HepG2 (cell line): ENCODE measurements around the gene SEPTIN2. TPM values are rescaled to one million over a fixed set of nuclear protein-coding genes. Genes with fewer than 3 reads are reported as not detected.

Source experiments
- CAMTA2 ChIP-seq: sonication (generic); formaldehyde crosslinking; IDR thresholded peaks from 2 replicates; pipeline ENCODE4 v1.4.0; 2020; ENCODE audit warnings: mild to moderate bottlenecking, missing genetic modification reagents, borderline replicate concordance
- DPF2 ChIP-seq: sonication (generic); formaldehyde crosslinking; IDR thresholded peaks from 2 replicates; pipeline ENCODE4 v1.4.0; 2020; ENCODE audit warnings: mild to moderate bottlenecking, low read depth, missing genetic modification reagents, borderline replicate concordance
- RNF219 ChIP-seq: sonication (generic); formaldehyde crosslinking; IDR thresholded peaks from 2 replicates; pipeline ENCODE4 v1.5.0; 2020; ENCODE audit warnings: mild to moderate bottlenecking, missing genetic modification reagents
- SOX5 ChIP-seq: IDR thresholded peaks from 2 replicates; pipeline ENCODE4 v1.6.1; 2016; ENCODE audit warnings: borderline replicate concordance
- STAT6 ChIP-seq: sonication (generic); formaldehyde crosslinking; IDR thresholded peaks from 2 replicates; pipeline ENCODE4 v1.4.0; 2020; ENCODE audit warnings: missing genetic modification reagents, mild to moderate bottlenecking, borderline replicate concordance
- ZBTB7B ChIP-seq: sonication (generic); formaldehyde crosslinking; IDR thresholded peaks from 2 replicates; pipeline ENCODE4 v1.4.0; 2020; ENCODE audit warnings: missing genetic modification reagents
- ZC3H4 ChIP-seq: sonication (generic); formaldehyde crosslinking; IDR thresholded peaks from 2 replicates; pipeline ENCODE4 v1.4.0; 2020; ENCODE audit warnings: missing genetic modification reagents, borderline replicate concordance
- ZMYM2 ChIP-seq: sonication (generic); formaldehyde crosslinking; IDR thresholded peaks from 2 replicates; pipeline ENCODE4 v1.8.0; 2022; ENCODE audit warnings: mild to moderate bottlenecking, missing genetic modification reagents
- ZNF124 ChIP-seq: sonication (generic); formaldehyde crosslinking; IDR thresholded peaks from 2 replicates; pipeline ENCODE4 v1.4.0; 2020; ENCODE audit warnings: missing genetic modification reagents
- ZNF770 ChIP-seq: sonication (generic); formaldehyde crosslinking; IDR thresholded peaks from 2 replicates; pipeline ENCODE4 v1.5.0; 2020; ENCODE audit warnings: mild to moderate bottlenecking, missing genetic modification reagents
- ZNF792 ChIP-seq: IDR thresholded peaks from 2 replicates; pipeline ENCODE4 v1.6.1; 2016
- polyA plus RNA-seq, 8 experiments: library from polyadenylated mRNA; depleted of rRNA in 3 of 8; stranded (reverse) in 7 of 8; unstranded in 1 of 8; fragments of >200 nt; fragmentation: Illumina TruSeq in 4 of 8; extraction: Trizol in 4 of 8; gene quantifications; 2 replicates each; pipeline versions ENCODE4 v1.2.1 to v1.2.3, GENCODE V29; 2011 to 2016; ENCODE audit warnings: low read depth in 4 of 8, missing spikeins in 1 of 8, mixed read lengths in 1 of 8; ENCODE audit not compliant: insufficient read depth in 1 of 8
- total RNA-seq, 5 experiments: library from RNA; depleted of rRNA; stranded (reverse); fragments of >200 nt; fragmentation: Illumina TruSeq; extraction: Trizol; gene quantifications; 2 replicates each; pipeline ENCODE4 v1.2.3, GENCODE V29; 2016; ENCODE audit warnings: low read depth in 1 of 5

The SEPTIN2 gene
- total and polyA plus RNA-seq, 2 of the 13 experiments (the other 11 are each of a cell fraction or from before 2014, with no cell fraction given): 493 to 733 TPM

DNA sequence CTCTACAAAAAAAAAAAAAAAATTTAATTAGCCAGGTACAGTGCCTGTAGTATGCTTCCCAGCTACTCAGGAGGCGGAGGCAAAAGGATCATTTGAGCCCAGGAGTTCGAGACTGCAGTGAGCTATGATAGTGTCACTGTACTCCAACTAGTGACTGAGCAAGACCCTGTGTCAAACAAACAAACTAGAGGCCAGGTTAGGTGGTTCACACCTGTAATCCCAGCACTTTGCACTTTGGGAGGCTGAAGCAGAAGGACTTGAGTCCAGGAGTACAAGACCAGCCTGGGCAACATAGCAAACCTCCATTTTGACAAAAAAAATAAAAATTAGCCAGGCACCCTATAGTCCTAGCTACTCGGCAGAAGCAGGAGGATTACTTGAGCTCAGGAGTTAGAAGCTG lies 13.6 kb upstream of the SEPTIN2 start (continued):
- TF ChIP-seq ZNF792 (CRISPR knock-in tag) (no peak), ZNF770 (peak; percentile 74; the same call in 1 of the 2 replicates), ZMYM2 (CRISPR knock-in tag) (0 out of 2 replicates have a peak, but pooled peaks have one; percentile 60), DPF2 (CRISPR knock-in tag) (no peak), STAT6 (no peak), ZNF124 (no peak), CAMTA2 (CRISPR knock-in tag) (no peak), ZC3H4 (CRISPR knock-in tag) (no peak), ZBTB7B (no peak), RNF219 (CRISPR knock-in tag) (no peak), SOX5 (CRISPR knock-in tag) (no peak)
